Activated naive CD4-positive, alpha-beta T cell treated with anti-CD3 and anti-CD28 coated beads, Interleukin-2, amount 50 U/mL, for 72 hours (primary cell): ENCODE measurements around the gene SH2D2A. TPM values are rescaled to one million over a fixed set of nuclear protein-coding genes. Genes with fewer than 3 reads are reported as not detected.

Experiments
- ATAC-seq, 2 donors: fragments of 150-1000 bp; cut with Tn5 transposase; 2 replicates each; pipeline ENCODE4 v1.10.0; 2021; ENCODE audit warnings: mild to moderate bottlenecking in 2 of 2, moderate library complexity in 2 of 2
- DNase-seq, 2 donors: peaks; one replicate each; pipeline ENCODE4 v3.0.0; 2021 to 2022; ENCODE audit warnings: low spot score in 2 of 2
- H3K27ac Mint-ChIP-seq, 2 donors: one replicate each; pipeline ENCODE4 v1.8.0; 2022; ENCODE audit warnings: mild to moderate bottlenecking in 2 of 2, mixed read lengths in 2 of 2
- H3K36me3 Mint-ChIP-seq, 2 donors: one replicate each; pipeline ENCODE4 v1.8.0; 2022; ENCODE audit warnings: mixed read lengths in 2 of 2
- H3K9me3 Mint-ChIP-seq, 2 donors: one replicate each; pipeline ENCODE4 v1.8.0; 2022; ENCODE audit warnings: mixed read lengths in 2 of 2
- total RNA-seq, 2 donors: library from RNA; stranded (reverse); gene quantifications; one replicate each; pipeline ENCODE4 v1.2.3, GENCODE V29; 2022

Gene SH2D2A
- total RNA-seq, 2 donors from 2014 or later: 186 to 215 TPM

- peaks cover 58 to 59% of the 10 kb centered on the region in 2 donors for H3K36me3 Mint-ChIP-seq
- peak; percentile 39 to 48 for ATAC-seq
- peak overlapping the region; percentile 95 to 96 for H3K27ac Mint-ChIP-seq
- peak; percentile 68 to 81 for DNase-seq
- H3K9me3 Mint-ChIP-seq: peaks cover 0 to 3% of the 10 kb centered on the region in 2 donors
Observed at GRCh38 chr1:156813750-156814570, 2.7 kb downstream of the SH2D2A start.

GRCh38 chr1:156813298-156813697, 3.4 kb downstream of the SH2D2A start:
- no peak for ATAC-seq
- DNase-seq: no peak
- Mint-ChIP-seq H3K9me3 (peaks cover 0 to 3% of the 10 kb centered on the region in 2 donors), H3K27ac (peak overlapping the region; percentile 58 to 95), H3K36me3 (peaks cover 58 to 63% of the 10 kb centered on the region in 2 donors)

- H3K36me3 Mint-ChIP-seq: peaks cover 64 to 71% of the 10 kb centered on the region in 2 donors
- ATAC-seq (no peak), DNase-seq (peak in 1 of 2 donors; percentile 38)
- H3K9me3 Mint-ChIP-seq: no peaks in the 10 kb centered on the region
- H3K27ac Mint-ChIP-seq: peak overlapping the region; percentile 85 to 95
Observed at GRCh38 chr1:156812293-156812990, 4.2 kb downstream of the SH2D2A start.

- ATAC-seq: no peak
- Mint-ChIP-seq H3K36me3 (peaks cover 69 to 75% of the 10 kb centered on the region in 2 donors), H3K27ac (peak overlapping the region; percentile 85 to 95), H3K9me3 (no peaks in the 10 kb centered on the region)
- DNase-seq: peak in 1 of 2 donors; percentile 51
Observed at GRCh38 chr1:156811168-156811567, 5.5 kb downstream of the SH2D2A start.

GRCh38 chr1:156809711-156810366, 6.8 kb downstream of the SH2D2A start:
- DNase-seq (peak in 1 of 2 donors; percentile 25), ATAC-seq (no peak)
- H3K36me3 Mint-ChIP-seq: peaks cover 55 to 62% of the 10 kb centered on the region in 2 donors
- H3K9me3 Mint-ChIP-seq: no peaks in the 10 kb centered on the region
- peak overlapping the region; percentile 53 to 78 for H3K27ac Mint-ChIP-seq

- DNase-seq (peak in 1 of 2 donors; percentile 50), ATAC-seq (no peak)
- Mint-ChIP-seq H3K9me3 (no peaks in the 10 kb centered on the region), H3K36me3 (peaks cover 50 to 56% of the 10 kb centered on the region in 2 donors), H3K27ac (peak overlapping the region; percentile 56 to 78)
Observed at GRCh38 chr1:156809281-156809680, 7.4 kb downstream of the SH2D2A start.

GRCh38 chr1:156808186-156809030, 8.2 kb downstream of the SH2D2A start:
- no peaks in the 10 kb centered on the region for H3K9me3 Mint-ChIP-seq
- ATAC-seq: peak in 1 of 2 donors; percentile 2
- DNase-seq: no peak
- peak overlapping the region; percentile 78 to 92 for H3K27ac Mint-ChIP-seq
- peaks cover 41 to 47% of the 10 kb centered on the region in 2 donors for H3K36me3 Mint-ChIP-seq

GRCh38 chr1:156807627-156808026, 9.0 kb downstream of the SH2D2A start:
- ATAC-seq (peak; percentile 73 to 82), DNase-seq (peak in 1 of 2 donors; percentile 33)
- H3K27ac Mint-ChIP-seq: peak overlapping the region; percentile 78 to 92
- H3K9me3 Mint-ChIP-seq: no peaks in the 10 kb centered on the region
- peaks cover 33 to 40% of the 10 kb centered on the region in 2 donors for H3K36me3 Mint-ChIP-seq

GRCh38 chr1:156806512-156807440, 9.9 kb downstream of the SH2D2A start:
- DNase-seq (no peak), ATAC-seq (peak in 1 of 2 donors; percentile 5)
- Mint-ChIP-seq H3K27ac (peak overlapping the region; percentile 78 to 92), H3K36me3 (peaks cover 25 to 31% of the 10 kb centered on the region in 2 donors), H3K9me3 (no peaks in the 10 kb centered on the region)

GRCh38 chr1:156805766-156806511, 10.7 kb downstream of the SH2D2A start:
- ATAC-seq (no peak), DNase-seq (no peak)
- Mint-ChIP-seq H3K27ac (peak overlapping the region; percentile 78 to 90), H3K36me3 (peaks cover 16 to 23% of the 10 kb centered on the region in 2 donors), H3K9me3 (no peaks in the 10 kb centered on the region)

GRCh38 chr1:156804572-156805243, 11.9 kb downstream of the SH2D2A start:
- peaks cover 15 to 21% of the 10 kb centered on the region in 2 donors for H3K36me3 Mint-ChIP-seq
- peak overlapping the region; percentile 4 to 80 for H3K27ac Mint-ChIP-seq
- DNase-seq: no peak
- no peak for ATAC-seq
- H3K9me3 Mint-ChIP-seq: no peaks in the 10 kb centered on the region

GRCh38 chr1:156804026-156804425, 12.6 kb downstream of the SH2D2A start:
- H3K9me3 Mint-ChIP-seq: no peaks in the 10 kb centered on the region
- H3K36me3 Mint-ChIP-seq: peaks cover 15 to 21% of the 10 kb centered on the region in 2 donors
- ATAC-seq: no peak
- DNase-seq: peak in 1 of 2 donors; percentile 40
- peak overlapping the region; percentile 45 to 80 for H3K27ac Mint-ChIP-seq

- peak overlapping the region; percentile 75 to 80 for H3K27ac Mint-ChIP-seq
- H3K9me3 Mint-ChIP-seq: no peaks in the 10 kb centered on the region
- peaks cover 15 to 17% of the 10 kb centered on the region in 2 donors for H3K36me3 Mint-ChIP-seq
- DNase-seq (no peak), ATAC-seq (no peak)
Observed at GRCh38 chr1:156803086-156803851, 13.4 kb downstream of the SH2D2A start.
